ENCODE data around the gene CACNB2.

DNA sequence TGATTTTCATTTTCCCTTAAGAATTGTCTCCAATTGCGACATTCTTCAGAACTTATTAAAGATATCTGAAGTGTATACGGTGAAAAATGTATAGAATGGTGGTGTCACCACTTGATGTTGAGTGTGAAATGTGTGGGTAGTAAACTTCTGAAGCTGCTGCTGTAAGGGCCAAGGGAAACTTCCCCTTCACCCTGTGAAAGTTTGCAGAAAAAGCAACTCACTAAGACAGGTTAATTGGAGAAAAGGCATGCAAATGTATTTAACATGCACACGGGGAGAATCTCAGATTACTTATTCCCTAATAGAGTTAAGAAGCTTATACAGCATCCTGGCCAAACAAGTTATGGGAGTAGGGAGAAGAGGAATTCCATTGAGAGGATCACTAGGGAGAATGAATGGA, 338.1 kb downstream of the CACNB2 start:
- no peak for TF ChIP-seq EZH2 (IDR thresholded peaks at IDR 0.05; ENCODE audit: borderline replicate concordance, low read length)
- TF ChIP-seq, protein P1, sequence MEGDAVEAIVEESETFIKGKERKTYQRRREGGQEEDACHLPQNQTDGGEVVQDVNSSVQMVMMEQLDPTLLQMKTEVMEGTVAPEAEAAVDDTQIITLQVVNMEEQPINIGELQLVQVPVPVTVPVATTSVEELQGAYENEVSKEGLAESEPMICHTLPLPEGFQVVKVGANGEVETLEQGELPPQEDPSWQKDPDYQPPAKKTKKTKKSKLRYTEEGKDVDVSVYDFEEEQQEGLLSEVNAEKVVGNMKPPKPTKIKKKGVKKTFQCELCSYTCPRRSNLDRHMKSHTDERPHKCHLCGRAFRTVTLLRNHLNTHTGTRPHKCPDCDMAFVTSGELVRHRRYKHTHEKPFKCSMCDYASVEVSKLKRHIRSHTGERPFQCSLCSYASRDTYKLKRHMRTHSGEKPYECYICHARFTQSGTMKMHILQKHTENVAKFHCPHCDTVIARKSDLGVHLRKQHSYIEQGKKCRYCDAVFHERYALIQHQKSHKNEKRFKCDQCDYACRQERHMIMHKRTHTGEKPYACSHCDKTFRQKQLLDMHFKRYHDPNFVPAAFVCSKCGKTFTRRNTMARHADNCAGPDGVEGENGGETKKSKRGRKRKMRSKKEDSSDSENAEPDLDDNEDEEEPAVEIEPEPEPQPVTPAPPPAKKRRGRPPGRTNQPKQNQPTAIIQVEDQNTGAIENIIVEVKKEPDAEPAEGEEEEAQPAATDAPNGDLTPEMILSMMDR (conservative IDR thresholded peaks at IDR 0.05 in 1 of 2, IDR thresholded peaks at IDR 0.05 in 1 of 2; ENCODE audit: extremely low read depth in 1 of 2, insufficient read depth in 1 of 2, low read depth in 1 of 2, low read length in 2 of 2) = no peak
